Breast epithelium (tissue), 3 donors: ENCODE measurements around the gene PROX2.

Experiments
- POLR2A ChIP-seq: fragments of 450-650 bp; IDR thresholded peaks from one replicate; pipeline ENCODE4 v1.6.1; 2016; ENCODE audit warnings: antibody characterized with exemption, mild to moderate bottlenecking, moderate library complexity
- POLR2AphosphoS5 ChIP-seq, 3 donors: sonication (generic); formaldehyde crosslinking; IDR thresholded peaks; one replicate each; pipeline ENCODE4 v1.6.1; 2017; ENCODE audit warnings: antibody characterized with exemption in 3 of 3
- TF ChIP-seq, protein P1 (sequence below), 3 donors: fragments of 450-650 bp; IDR thresholded peaks; one replicate each; pipeline ENCODE4 v1.5.1; 2016 to 2017; ENCODE audit warnings: antibody characterized with exemption in 3 of 3, mild to moderate bottlenecking in 3 of 3, moderate library complexity in 3 of 3

DNA sequence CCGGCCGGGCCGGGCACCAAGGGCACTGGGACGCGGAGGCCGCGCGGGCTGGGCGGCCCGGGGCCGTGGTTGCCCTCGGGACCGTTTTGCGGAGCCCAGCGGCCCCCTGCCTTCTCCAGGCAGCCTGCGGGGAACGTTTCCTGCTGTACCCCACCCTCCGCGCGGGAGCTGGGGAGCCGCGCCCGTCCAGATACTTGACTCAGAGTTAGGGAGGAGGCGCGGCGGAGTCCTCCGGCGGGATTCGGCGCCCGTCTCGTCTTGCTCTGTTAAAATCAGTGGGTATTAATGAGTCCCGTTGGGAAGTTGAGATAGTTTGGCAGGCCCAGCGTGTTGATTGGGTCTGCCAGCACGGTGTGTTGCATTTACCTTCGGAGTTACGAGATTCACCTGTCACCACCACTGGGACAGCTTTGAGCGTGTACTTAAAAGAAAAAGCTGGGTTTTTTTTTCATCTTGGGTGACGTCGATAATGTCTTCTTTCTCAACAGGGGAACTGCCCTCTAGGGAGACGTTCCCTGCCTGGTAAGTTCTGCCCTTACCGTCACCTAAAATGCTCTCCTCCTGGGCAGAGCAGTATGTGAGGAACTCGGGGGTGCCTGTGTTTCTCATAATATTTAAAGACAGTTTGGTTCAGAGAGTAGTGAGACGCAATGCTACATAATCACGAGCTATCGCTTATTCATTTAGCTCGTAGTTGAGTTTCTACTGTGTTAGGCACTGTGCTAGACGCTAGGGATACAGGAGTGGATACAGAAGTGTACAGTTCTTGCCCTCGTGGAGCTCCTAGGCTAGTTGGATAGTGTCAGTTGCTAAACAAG lies 6.4 kb upstream of the PROX2 start:
- TF ChIP-seq, protein P1, sequence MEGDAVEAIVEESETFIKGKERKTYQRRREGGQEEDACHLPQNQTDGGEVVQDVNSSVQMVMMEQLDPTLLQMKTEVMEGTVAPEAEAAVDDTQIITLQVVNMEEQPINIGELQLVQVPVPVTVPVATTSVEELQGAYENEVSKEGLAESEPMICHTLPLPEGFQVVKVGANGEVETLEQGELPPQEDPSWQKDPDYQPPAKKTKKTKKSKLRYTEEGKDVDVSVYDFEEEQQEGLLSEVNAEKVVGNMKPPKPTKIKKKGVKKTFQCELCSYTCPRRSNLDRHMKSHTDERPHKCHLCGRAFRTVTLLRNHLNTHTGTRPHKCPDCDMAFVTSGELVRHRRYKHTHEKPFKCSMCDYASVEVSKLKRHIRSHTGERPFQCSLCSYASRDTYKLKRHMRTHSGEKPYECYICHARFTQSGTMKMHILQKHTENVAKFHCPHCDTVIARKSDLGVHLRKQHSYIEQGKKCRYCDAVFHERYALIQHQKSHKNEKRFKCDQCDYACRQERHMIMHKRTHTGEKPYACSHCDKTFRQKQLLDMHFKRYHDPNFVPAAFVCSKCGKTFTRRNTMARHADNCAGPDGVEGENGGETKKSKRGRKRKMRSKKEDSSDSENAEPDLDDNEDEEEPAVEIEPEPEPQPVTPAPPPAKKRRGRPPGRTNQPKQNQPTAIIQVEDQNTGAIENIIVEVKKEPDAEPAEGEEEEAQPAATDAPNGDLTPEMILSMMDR (IDR thresholded peaks at IDR 0.05): no peak
- TF ChIP-seq POLR2AphosphoS5 (IDR thresholded peaks at IDR 0.05): no peak
- TF ChIP-seq POLR2A: no peak
